ENCODE results near the gene PCGF2. TPM values are rescaled to one million over a fixed set of nuclear protein-coding genes. Genes with fewer than 3 reads are reported as not detected.

The PCGF2 gene
- total RNA-seq, 1 experiment from 2014 or later: 43.9 TPM

DNA sequence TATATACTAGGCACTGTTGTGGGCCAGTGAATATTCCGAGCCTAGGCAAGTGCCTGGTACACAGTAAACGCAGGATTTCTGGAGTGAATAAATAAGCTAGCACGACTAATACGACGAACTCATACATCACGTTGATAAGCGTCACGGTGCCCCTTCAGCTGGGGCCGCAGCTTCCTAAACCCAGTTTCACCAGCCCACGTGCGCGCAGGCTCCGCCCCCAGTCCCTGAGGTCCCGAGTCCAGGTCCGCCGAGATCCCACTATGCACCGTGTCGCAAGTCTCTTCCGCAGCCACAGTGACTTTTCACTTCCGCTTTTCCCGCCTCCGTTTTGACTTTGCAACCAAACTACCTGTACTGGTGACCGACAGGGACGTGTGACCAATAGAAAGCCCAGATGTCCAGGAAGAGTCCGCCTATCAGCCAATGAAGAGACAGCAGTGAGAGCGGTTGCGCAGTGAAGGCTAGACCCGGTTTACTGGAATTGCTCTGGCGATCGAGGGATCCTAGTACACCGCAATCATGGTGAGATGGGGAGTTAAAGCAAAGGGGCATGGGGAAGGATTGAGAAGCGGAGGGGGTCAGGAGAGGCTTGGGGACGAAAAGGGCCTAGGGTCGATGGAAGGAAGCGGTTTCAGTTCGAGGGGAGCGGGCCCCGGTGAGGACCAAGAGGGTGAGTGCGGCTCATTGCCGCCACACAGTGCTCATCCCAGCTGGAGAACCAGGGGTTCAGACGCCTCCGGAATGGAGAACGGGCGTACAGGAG is 4.4 kb upstream of the PCGF2 start, which contains the start of gene PSMB3:
Gene PSMB3 (plus strand): TSS at position 434 of the 763 bp plus-strand sequence. CDS start 86 bp downstream, at position 520.
- H3K36me3 ChIP-seq (ENCODE audit: control insufficient read depth, insufficient read depth, low read length): peaks cover 9% of the 10 kb centered on the region
- DNase-seq (ENCODE audit: low read depth, low spot score): peak; percentile 91
- CTCF ChIA-PET: interaction anchor here (0.6 to 0.7 kb wide), 2 partner anchors 11 to 16 kb away, joined by 7 to 17 read pairs; no protein-coding TSS in a partner anchor
- no peaks in the 10 kb centered on the region for H3K9me3 ChIP-seq (ENCODE audit: control insufficient read depth, insufficient read depth, low read depth, low read length)
- POLR2A ChIA-PET: interaction anchor here (0.6 kb wide), 2 partner anchors 42 to 92 kb away, joined by 4 to 9 read pairs; no protein-coding TSS in a partner anchor
- peak within 1 kb of the TSS; percentile 96 for H3K27ac ChIP-seq (ENCODE audit: low read length)
- BruUV-seq (replicated peaks): no TSS peak
- in situ Hi-C loops (cut with HindIII; ENCODE audit: low pct_unique_long_range_greater_than_20kb, low sequenced_read_pairs): no loop called here
- no peaks in the 10 kb centered on the region for H3K27me3 ChIP-seq (ENCODE audit: control insufficient read depth, insufficient read depth, low read length)
- TF ChIP-seq TCF7L2 (IDR thresholded peaks at IDR 0.05; ENCODE audit: low read depth, low read length) (no peak), SIN3A (IDR thresholded peaks at IDR 0.05; ENCODE audit: borderline replicate concordance, insufficient read depth, low read depth, low read length) (0 out of 2 replicates have a peak, but pooled peaks have one; percentile 47), POLR2AphosphoS5 (IDR thresholded peaks at IDR 0.05; ENCODE audit: low read depth, low read length) (peak; percentile 77)
- TF ChIP-seq, protein P1, sequence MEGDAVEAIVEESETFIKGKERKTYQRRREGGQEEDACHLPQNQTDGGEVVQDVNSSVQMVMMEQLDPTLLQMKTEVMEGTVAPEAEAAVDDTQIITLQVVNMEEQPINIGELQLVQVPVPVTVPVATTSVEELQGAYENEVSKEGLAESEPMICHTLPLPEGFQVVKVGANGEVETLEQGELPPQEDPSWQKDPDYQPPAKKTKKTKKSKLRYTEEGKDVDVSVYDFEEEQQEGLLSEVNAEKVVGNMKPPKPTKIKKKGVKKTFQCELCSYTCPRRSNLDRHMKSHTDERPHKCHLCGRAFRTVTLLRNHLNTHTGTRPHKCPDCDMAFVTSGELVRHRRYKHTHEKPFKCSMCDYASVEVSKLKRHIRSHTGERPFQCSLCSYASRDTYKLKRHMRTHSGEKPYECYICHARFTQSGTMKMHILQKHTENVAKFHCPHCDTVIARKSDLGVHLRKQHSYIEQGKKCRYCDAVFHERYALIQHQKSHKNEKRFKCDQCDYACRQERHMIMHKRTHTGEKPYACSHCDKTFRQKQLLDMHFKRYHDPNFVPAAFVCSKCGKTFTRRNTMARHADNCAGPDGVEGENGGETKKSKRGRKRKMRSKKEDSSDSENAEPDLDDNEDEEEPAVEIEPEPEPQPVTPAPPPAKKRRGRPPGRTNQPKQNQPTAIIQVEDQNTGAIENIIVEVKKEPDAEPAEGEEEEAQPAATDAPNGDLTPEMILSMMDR (IDR thresholded peaks at IDR 0.05): no peak
- no peaks in the 10 kb centered on the region for H3K4me1 ChIP-seq (ENCODE audit: control insufficient read depth, insufficient read depth, low read length)
- intact Hi-C loops (cut with micrococcal nuclease; ENCODE audit: unreplicated experiment): no loop called here
- peak; percentile 81 for ATAC-seq
- peak within 1 kb of the TSS; percentile 76 to 90 for H3K4me3 ChIP-seq (ENCODE audit: low read depth in 2 of 2, low read length in 2 of 2)

DNA sequence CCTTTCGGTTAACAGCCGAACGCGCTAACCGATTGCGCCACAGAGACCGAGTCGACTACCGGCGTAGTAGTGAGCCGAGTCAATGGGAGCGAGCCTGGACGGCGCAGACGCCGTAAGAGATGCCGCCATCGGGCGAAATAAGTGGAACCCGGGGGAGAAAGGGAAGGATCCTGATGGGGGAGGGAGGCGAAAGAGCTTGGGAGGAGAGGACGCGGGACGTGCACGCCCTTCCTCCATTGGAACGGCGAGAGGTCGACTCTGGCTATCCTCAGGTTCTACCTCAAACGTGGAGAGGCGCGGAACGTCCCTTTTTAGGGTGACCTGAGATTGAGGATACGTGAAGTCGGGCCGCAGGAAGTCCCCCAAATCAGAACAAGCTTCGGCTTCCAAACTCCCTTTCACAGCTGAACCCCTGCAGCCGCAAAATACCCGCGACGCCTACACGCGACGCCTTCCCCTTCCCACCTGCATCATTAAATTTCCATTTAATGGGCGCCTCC is 3.7 kb upstream of the PCGF2 start:
- DNase-seq (ENCODE audit: low read depth, low spot score) (no peak), ATAC-seq (peak; percentile 25)
- in situ Hi-C loops (cut with HindIII; ENCODE audit: low pct_unique_long_range_greater_than_20kb, low sequenced_read_pairs) (no loop called here), intact Hi-C loops (cut with micrococcal nuclease; ENCODE audit: unreplicated experiment) (no loop called here)
- H3K9me3 ChIP-seq (ENCODE audit: control insufficient read depth, insufficient read depth, low read depth, low read length): no peaks in the 10 kb centered on the region
- no peaks in the 10 kb centered on the region for H3K4me1 ChIP-seq (ENCODE audit: control insufficient read depth, insufficient read depth, low read length)
- BruUV-seq (replicated peaks): no TSS peak
- ChIA-PET CTCF (interaction anchor here (0.6 to 0.7 kb wide), 2 partner anchors 12 to 16 kb away, joined by 7 to 17 read pairs; no protein-coding TSS in a partner anchor), POLR2A (interaction anchor here (0.6 kb wide), 2 partner anchors 43 to 93 kb away, joined by 4 to 9 read pairs; no protein-coding TSS in a partner anchor)
- H3K36me3 ChIP-seq (ENCODE audit: control insufficient read depth, insufficient read depth, low read length): peaks cover 9% of the 10 kb centered on the region
- H3K27me3 ChIP-seq (ENCODE audit: control insufficient read depth, insufficient read depth, low read length): no peaks in the 10 kb centered on the region
- peak overlapping the region; percentile 96 for H3K27ac ChIP-seq (ENCODE audit: low read length)
- H3K4me3 ChIP-seq (ENCODE audit: low read depth in 2 of 2, low read length in 2 of 2): peak overlapping the region; percentile 76 to 90
- TF ChIP-seq, protein P2, sequence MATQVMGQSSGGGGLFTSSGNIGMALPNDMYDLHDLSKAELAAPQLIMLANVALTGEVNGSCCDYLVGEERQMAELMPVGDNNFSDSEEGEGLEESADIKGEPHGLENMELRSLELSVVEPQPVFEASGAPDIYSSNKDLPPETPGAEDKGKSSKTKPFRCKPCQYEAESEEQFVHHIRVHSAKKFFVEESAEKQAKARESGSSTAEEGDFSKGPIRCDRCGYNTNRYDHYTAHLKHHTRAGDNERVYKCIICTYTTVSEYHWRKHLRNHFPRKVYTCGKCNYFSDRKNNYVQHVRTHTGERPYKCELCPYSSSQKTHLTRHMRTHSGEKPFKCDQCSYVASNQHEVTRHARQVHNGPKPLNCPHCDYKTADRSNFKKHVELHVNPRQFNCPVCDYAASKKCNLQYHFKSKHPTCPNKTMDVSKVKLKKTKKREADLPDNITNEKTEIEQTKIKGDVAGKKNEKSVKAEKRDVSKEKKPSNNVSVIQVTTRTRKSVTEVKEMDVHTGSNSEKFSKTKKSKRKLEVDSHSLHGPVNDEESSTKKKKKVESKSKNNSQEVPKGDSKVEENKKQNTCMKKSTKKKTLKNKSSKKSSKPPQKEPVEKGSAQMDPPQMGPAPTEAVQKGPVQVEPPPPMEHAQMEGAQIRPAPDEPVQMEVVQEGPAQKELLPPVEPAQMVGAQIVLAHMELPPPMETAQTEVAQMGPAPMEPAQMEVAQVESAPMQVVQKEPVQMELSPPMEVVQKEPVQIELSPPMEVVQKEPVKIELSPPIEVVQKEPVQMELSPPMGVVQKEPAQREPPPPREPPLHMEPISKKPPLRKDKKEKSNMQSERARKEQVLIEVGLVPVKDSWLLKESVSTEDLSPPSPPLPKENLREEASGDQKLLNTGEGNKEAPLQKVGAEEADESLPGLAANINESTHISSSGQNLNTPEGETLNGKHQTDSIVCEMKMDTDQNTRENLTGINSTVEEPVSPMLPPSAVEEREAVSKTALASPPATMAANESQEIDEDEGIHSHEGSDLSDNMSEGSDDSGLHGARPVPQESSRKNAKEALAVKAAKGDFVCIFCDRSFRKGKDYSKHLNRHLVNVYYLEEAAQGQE (IDR thresholded peaks at IDR 0.05; ENCODE audit: insufficient read depth in 1 of 2, low read depth in 2 of 2, low read length in 1 of 2): no peak
- TF ChIP-seq TCF7L2 (IDR thresholded peaks at IDR 0.05; ENCODE audit: low read depth, low read length) (no peak), SIN3A (IDR thresholded peaks at IDR 0.05; ENCODE audit: borderline replicate concordance, insufficient read depth, low read depth, low read length) (no peak; the same call in 1 of the 2 replicates)
